Skeletal muscle tissue (tissue), 4 donors: ENCODE data around the gene PDIA4. TPM values are rescaled to one million over a fixed set of nuclear protein-coding genes. Genes with fewer than 3 reads are reported as not detected.

Experiments
- H3K27ac ChIP-seq: one replicate; pipeline ENCODE4 v1.7.0; 2013; ENCODE audit warnings: mild to moderate bottlenecking, low read depth, low read length, inconsistent platforms
- H3K27me3 ChIP-seq, 3 donors: one replicate each; pipeline ENCODE4 v1.7.0; 2013; ENCODE audit warnings: low read length in 3 of 3; ENCODE audit not compliant: control insufficient read depth in 3 of 3, insufficient read depth in 3 of 3
- H3K36me3 ChIP-seq, 3 donors: one replicate each; pipeline ENCODE4 v1.7.0; 2013; ENCODE audit warnings: low read length in 3 of 3; ENCODE audit not compliant: control insufficient read depth in 3 of 3, insufficient read depth in 3 of 3
- H3K4me1 ChIP-seq, 3 donors: one replicate each; pipeline ENCODE4 v1.7.0; 2013; ENCODE audit warnings: low read length in 3 of 3, mild to moderate bottlenecking in 3 of 3; ENCODE audit not compliant: control insufficient read depth in 3 of 3, insufficient read depth in 3 of 3
- H3K4me3 ChIP-seq, 3 donors: one replicate each; pipeline ENCODE4 v1.7.0; 2013; ENCODE audit warnings: low read length in 3 of 3
- H3K9ac ChIP-seq, 3 donors: one replicate each; pipeline ENCODE4 v1.7.0; 2013; ENCODE audit warnings: low read length in 3 of 3, mild to moderate bottlenecking in 3 of 3, moderate library complexity in 2 of 3, low read depth in 1 of 3
- H3K9me3 ChIP-seq, 3 donors: one replicate each; pipeline ENCODE4 v1.7.0; 2013; ENCODE audit warnings: low read length in 3 of 3; ENCODE audit not compliant: control insufficient read depth in 3 of 3
- total RNA-seq: library from RNA; depleted of rRNA; stranded (reverse); fragments of >200 nt; gene quantifications from one replicate; pipeline ENCODE4 v1.2.3, GENCODE V29; 2014
- donor health status: Osteomylitis.

The PDIA4 gene
- total RNA-seq, 1 donor from 2014 or later, result 61.1 TPM

DNA sequence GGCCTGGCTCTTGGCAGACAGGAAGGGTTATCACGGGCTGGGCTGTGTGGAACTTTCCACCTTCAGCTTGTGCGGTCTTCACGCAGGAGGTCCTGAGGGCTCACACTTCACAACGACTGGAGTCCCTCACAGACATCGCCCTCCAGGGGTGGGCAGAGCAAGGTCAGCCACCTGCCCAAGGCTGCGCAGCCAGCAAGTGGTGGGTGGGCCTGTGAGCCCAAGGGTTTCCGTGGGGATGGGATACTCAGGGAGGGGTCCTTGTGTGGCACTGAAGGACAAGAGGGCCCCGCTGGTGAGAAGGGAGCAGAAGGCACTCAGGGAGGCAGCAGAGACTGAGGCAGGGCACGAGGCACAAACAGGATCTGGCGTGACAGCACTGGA lies 22.0 kb downstream of the PDIA4 start:
- Histone ChIP-seq H3K27ac (no peak overlapping the region), H3K9me3 (no peaks in the 10 kb centered on the region), H3K27me3 (no peaks in the 10 kb centered on the region), H3K9ac (no peak overlapping the region), H3K4me3 (no peak overlapping the region), H3K36me3 (peaks cover 48 to 61% (median 49%) of the 10 kb centered on the region in 3 donors), H3K4me1 (peaks cover 0 to 4% (median 0%) of the 10 kb centered on the region in 3 donors)

DNA sequence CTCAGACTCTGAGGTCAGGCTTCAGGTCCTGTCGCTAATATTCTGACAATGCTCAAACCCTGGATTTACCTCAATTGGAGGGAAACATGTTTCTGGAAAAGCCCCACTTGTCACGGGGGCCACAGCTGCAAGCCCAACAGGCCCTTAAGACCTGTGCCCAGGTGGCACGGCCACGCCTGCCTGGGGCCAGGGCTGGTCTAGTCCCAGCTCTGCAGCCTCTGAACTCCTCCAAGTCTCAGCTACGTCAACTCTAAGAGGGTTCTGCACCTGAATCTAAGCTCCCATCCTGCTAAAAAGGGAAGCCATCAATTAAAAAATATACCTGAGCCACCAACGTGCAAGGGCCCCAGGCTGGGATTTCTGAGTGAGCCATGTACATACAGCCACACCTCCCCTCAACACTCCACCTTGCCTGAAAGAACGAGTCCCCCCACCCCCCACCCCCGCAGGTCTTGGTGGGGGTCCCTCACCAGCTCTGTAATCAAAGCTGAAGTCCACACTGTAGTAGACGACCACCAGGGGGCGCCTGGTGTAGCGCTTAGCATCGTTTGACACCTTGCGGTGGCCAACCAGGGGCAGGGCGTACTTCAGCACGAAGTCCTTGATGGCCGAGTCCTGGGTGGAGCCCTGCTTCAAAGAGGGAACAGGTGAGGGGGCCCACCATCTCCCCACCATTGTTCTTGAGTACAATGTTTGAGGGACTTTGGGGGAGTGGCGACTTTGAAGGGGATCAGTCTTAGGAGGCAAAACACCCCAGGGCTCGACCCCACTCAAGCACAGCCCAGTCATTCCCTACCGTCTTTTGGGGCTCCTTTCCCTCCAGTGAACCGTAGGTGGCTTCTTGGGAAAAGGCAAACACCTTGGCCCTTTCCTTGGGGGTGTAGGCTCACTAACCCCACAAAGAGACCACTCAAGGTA lies 22.6 kb downstream of the PDIA4 start:
- Histone ChIP-seq H3K36me3 (peaks cover 41 to 54% (median 43%) of the 10 kb centered on the region in 3 donors), H3K4me1 (peaks cover 0 to 4% (median 0%) of the 10 kb centered on the region in 3 donors), H3K27me3 (no peaks in the 10 kb centered on the region)

DNA sequence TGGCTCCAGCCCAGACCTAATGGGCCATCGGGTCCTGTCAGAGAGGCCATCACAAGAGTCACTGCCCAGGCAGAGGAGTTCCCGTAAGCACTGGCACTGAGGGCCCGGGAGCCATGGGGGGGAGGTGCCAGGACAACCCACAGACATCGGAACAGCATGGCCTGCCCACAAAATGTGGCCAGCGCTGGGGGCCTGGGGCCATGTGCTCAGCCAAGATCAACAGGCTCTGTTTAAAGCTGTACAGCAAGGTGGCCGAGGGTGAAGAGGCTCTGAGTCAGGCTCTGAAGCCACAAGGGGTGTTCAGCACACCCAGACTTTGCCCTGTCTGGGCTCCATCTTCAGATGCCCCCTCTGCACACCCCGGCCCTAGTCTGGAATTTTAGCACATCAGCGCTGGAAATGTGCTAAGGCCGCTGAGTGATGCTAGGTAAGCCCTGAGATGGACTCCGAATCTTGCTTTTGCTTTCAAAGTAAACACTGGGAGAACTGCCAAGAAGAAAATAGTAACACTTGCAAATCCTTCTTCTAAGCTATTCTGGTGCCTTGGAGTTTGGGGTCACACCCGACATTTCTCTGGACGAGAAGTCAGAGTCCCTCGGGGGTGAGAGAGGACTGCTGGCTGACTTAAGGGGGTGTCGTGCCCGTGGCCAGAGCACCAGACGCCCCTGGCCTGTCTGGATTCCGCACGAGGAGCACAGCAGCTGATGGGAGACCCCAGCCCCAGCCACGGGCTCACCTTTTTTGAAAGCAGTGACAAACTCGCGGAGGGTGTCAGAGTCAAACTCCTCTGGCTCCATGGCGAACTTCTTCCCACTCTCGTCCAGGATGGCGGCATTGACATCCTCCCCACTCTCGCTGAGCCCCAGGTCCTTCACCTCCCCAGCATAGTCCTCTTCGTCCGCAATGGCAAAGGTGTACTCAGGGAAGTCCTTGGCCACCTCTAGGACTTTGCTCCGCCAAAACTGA lies 23.6 kb downstream of the PDIA4 start:
- H3K27me3 ChIP-seq, result no peaks in the 10 kb centered on the region
- H3K36me3 ChIP-seq, result peaks cover 36 to 48% (median 36%) of the 10 kb centered on the region in 3 donors

More for the DNA sequence above, 22.6 kb downstream of the PDIA4 start:
- Histone ChIP-seq H3K4me3 (no peak overlapping the region), H3K9me3 (no peaks in the 10 kb centered on the region), H3K27ac (no peak overlapping the region), H3K9ac (no peak overlapping the region)

DNA sequence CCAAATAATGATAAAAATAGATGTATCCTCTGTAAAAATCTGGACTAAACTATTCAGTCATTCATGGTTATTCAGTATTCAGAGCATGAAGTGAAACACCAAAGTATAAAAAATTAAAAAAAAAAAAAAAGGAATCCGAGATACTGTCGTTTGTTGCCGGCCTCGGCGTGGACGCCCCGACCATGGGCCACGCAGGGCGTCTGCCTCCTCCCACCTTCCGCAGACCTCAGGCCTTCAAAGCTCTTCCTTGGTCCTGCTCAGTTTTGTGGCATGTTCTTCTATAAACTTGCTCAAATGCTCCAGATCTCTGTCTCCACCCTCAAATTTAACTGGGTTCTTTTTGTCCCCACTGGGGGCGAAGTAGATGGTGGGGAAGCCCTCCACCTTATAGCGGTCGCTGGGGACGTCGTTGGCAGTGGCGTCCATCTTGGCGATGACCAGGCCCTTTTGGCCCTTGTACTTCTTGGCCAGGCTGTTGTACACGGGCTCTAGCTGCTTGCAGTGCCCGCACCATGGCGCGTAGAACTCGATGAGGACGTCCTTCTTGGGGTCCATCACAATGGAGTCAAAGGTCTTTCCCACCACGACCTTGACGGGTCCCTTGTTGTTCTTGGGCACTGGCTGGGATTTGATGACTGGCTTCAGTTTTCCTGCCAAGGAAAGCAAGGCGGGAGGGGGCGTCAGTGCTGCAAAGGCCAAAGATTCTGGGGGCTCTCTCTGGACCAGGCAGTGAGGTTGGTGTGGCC lies 24.6 kb downstream of the PDIA4 start:
- peaks cover 0 to 4% (median 0%) of the 10 kb centered on the region in 3 donors for H3K4me1 ChIP-seq
- H3K9me3 ChIP-seq, result no peaks in the 10 kb centered on the region
- H3K36me3 ChIP-seq, result peaks cover 31 to 41% (median 34%) of the 10 kb centered on the region in 3 donors
- no peak overlapping the region for H3K4me3 ChIP-seq
- no peaks in the 10 kb centered on the region for H3K27me3 ChIP-seq
- H3K27ac ChIP-seq, result no peak overlapping the region
- no peak overlapping the region for H3K9ac ChIP-seq

More for the DNA sequence above, 23.6 kb downstream of the PDIA4 start:
- H3K9ac ChIP-seq, result no peak overlapping the region
- H3K9me3 ChIP-seq, result no peaks in the 10 kb centered on the region
- no peak overlapping the region for H3K4me3 ChIP-seq
- peaks cover 0 to 4% (median 0%) of the 10 kb centered on the region in 3 donors for H3K4me1 ChIP-seq
- H3K27ac ChIP-seq, result no peak overlapping the region

DNA sequence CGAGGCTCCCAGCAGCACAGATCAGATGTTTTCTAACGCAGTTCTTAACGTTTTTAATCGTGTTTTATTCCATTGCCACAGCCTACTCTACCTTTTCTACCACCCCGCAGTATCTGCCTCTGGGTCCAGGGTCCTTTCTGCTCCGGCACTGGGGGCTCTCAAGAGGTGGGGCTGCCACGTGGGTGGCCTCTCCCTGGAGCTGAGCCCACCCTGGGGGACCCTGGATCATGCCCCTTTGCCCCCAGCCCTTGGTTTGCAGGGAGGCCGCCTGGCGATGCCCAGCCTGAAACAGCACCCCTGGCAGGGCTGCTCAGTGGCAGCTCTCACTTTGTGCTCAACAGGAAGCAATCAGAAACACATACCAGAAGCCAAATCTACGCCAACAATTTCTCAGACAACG lies 25.3 kb downstream of the PDIA4 start:
- H3K36me3 ChIP-seq, result peaks cover 31 to 41% (median 34%) of the 10 kb centered on the region in 3 donors
- no peak overlapping the region for H3K9ac ChIP-seq
- no peaks in the 10 kb centered on the region for H3K27me3 ChIP-seq
- H3K4me1 ChIP-seq, result peaks cover 0 to 4% (median 0%) of the 10 kb centered on the region in 3 donors
- no peak overlapping the region for H3K27ac ChIP-seq
- no peak overlapping the region for H3K4me3 ChIP-seq
- no peaks in the 10 kb centered on the region for H3K9me3 ChIP-seq

DNA sequence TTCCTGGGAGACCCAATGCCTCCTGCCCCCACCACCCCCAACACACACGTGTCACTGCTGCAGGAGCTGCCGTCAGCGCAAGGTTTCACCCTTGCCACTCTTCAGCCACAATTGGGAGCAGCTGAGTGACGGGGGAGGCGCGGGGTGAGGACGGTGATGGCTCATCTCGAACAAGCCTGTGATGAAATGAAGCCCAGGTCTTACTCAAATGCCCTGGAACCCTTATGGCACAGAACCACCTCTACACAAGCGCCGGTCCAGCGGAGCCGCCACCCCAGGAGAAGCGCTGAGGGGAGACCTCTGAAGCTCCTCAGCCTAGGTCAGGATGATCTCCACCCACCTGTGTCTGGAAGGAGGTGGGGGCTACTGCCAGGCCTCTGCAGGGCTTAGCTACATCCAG lies 25.7 kb downstream of the PDIA4 start:
- no peak overlapping the region for H3K27ac ChIP-seq
- no peaks in the 10 kb centered on the region for H3K9me3 ChIP-seq
- no peak overlapping the region for H3K4me3 ChIP-seq
- no peak overlapping the region for H3K9ac ChIP-seq
- H3K27me3 ChIP-seq, result no peaks in the 10 kb centered on the region
- peaks cover 27 to 39% (median 30%) of the 10 kb centered on the region in 3 donors for H3K36me3 ChIP-seq
- H3K4me1 ChIP-seq, result peaks cover 0 to 4% (median 0%) of the 10 kb centered on the region in 3 donors

DNA sequence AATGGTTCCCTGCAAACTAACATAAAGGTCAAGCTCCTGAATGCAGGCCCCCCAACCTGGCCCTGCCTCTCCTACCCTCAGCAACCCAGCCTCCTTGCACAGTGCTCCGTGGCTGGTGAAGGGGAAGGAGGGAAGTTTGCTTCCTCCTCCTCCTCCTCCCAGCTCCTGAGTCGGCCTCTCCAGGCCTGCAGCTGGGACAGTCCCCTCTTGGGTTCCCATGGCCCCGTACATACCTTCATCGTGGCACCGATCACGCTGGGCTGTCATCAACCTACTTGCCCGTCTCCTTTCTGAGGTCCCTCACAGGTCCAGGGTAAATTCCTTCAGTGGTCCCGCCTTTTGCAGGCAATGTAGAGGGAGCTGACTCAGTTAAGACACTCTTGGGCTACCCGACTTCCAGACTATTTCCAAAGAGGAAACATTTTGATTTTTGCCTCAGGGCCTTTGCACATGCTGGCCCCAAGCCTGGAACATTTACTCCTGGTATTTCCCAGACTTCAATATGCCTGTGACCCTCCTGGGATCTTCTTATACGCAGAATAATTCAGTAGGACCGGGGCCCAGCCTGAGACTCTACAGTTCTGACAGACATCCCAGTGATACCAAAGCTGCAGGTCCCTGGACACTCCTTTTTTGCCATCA lies 26.8 kb downstream of the PDIA4 start:
- H3K27ac ChIP-seq, result no peak overlapping the region
- peaks cover 18 to 29% (median 20%) of the 10 kb centered on the region in 3 donors for H3K36me3 ChIP-seq
- no peaks in the 10 kb centered on the region for H3K27me3 ChIP-seq
- H3K4me1 ChIP-seq, result peaks cover 0 to 4% (median 0%) of the 10 kb centered on the region in 3 donors
- H3K4me3 ChIP-seq, result no peak overlapping the region
- no peaks in the 10 kb centered on the region for H3K9me3 ChIP-seq
- no peak overlapping the region for H3K9ac ChIP-seq

DNA sequence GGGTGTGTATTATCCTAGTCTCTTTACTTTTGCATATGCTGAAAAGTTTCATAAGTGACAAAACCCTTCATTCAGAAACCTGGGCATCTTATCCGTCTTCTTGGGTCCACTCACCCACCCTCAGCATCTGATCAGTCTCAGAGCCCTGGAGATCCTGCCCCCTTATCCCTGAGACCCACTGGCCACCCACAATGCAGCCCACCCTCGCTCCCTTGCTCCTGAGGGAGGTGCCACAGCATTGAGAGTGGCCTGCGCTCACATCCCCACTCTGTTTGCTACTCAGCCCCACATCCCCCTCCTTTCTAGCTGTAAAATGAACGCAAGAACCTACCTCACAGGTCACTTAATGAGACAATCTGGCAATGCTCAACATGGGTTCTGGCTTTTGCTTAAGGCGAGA lies 27.3 kb downstream of the PDIA4 start:
- Histone ChIP-seq H3K36me3 (peaks cover 14 to 23% (median 17%) of the 10 kb centered on the region in 3 donors), H3K27ac (no peak overlapping the region), H3K9ac (no peak overlapping the region), H3K27me3 (no peaks in the 10 kb centered on the region), H3K4me1 (peaks cover 0 to 3% (median 0%) of the 10 kb centered on the region in 3 donors), H3K4me3 (no peak overlapping the region), H3K9me3 (no peaks in the 10 kb centered on the region)

DNA sequence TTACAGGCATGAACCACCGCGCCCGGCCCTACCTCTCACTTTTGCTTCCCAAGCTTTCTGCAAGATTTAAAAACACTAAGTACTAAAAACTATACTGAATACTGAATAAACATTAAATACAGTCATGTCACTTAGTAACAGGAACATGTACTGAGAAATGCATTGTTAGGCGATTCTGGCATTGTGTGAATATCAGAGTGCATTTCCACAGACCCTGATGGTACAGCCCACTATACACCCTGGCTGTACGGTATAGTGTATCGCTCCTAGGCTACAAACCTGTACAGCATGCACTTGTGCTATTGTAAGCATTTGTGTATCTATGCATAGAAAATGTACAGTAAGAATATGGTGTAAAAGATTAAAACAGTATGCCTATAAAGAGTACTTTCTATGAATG lies 29.1 kb downstream of the PDIA4 start:
- H3K36me3 ChIP-seq, result peaks cover 10 to 15% (median 13%) of the 10 kb centered on the region in 3 donors
- no peak overlapping the region for H3K9ac ChIP-seq
- no peak overlapping the region for H3K4me3 ChIP-seq
- H3K27ac ChIP-seq, result no peak overlapping the region
- no peaks in the 10 kb centered on the region for H3K27me3 ChIP-seq
- no peaks in the 10 kb centered on the region for H3K4me1 ChIP-seq
- H3K9me3 ChIP-seq, result no peaks in the 10 kb centered on the region
